GM19025 (cell line): ENCODE measurements around the gene AOC3.
"Not testable (repeated sequence)": the region's sequence is repeated elsewhere in the genome, so short reads cannot be mapped to it uniquely, and the experiment has no call there.

Source experiments
- ATAC-seq: cut with Tn5 transposase; IDR thresholded peaks from one replicate; pipeline ENCODE4 v1.9.1; 2021; ENCODE audit warnings: mild to moderate bottlenecking, low read depth, moderate library complexity; ENCODE audit not compliant: unreplicated experiment

The AOC3 gene

DNA sequence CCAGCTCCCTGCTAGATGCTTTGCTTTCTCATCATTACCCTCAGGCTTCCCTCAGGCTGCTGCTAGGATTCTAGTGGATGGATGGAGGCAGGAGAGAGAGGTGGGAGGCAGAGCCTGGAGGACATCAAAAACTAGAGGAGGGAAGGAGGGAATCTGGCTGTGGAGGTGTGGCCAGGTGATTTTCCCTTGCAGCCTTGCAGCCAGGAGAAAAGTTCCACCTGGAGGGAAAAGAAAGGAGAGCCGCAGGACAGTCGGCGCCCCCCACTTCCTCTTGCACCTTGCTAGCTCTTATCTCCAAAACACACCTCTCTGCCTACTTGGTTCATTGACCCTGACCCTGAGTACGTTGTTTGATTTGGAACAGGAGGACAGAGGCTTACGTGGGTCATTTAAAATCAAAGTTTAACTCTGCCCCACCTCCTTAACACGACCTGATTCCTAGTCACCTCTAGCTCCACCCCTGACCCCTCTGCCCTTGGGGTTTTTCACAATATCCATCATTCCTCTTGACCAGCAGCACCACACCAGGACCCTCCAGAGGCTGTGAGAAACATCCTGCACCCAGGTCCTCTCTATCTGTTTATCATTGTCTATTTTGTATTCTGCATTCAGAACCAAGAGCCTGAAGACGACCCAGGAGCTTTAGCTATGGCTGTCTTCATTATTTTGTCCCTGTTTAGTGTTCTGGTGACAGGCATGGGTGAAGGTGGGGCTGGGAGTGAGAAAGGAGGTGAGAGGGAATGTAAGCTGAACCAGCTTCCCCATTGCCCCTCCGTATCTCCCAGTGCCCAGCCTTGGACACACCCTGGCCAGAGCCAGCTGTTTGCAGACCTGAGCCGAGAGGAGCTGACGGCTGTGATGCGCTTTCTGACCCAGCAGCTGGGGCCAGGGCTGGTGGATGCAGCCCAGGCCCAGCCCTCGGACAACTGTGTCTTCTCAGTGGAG, 15.9 kb downstream of the AOC3 start:
- no peak for ATAC-seq

GRCh38 chr17:42867694-42868261, 16.8 kb downstream of the AOC3 start:
- not testable (repeated sequence) for ATAC-seq

DNA sequence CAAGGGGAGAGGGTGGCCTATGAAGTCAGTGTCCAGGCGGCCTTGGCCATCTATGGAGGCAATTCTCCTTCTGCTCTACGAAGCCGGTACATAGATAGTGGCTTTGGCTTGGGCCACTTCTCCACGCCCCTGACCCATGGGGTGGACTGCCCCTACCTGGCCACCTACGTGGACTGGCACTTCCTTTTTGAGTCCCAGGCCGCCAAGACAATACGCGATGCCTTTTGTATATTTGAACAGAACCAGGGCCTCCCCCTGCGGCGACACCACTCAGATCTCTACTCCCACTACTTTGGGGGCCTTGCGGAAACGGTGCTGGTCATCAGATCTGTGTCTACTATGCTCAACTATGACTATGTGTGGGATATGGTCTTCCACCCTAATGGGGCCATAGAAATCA, 17.3 kb downstream of the AOC3 start:
- no peak for ATAC-seq

GRCh38 chr17:42871647-42872046, 20.6 kb downstream of the AOC3 start:
- ATAC-seq, result no peak

DNA sequence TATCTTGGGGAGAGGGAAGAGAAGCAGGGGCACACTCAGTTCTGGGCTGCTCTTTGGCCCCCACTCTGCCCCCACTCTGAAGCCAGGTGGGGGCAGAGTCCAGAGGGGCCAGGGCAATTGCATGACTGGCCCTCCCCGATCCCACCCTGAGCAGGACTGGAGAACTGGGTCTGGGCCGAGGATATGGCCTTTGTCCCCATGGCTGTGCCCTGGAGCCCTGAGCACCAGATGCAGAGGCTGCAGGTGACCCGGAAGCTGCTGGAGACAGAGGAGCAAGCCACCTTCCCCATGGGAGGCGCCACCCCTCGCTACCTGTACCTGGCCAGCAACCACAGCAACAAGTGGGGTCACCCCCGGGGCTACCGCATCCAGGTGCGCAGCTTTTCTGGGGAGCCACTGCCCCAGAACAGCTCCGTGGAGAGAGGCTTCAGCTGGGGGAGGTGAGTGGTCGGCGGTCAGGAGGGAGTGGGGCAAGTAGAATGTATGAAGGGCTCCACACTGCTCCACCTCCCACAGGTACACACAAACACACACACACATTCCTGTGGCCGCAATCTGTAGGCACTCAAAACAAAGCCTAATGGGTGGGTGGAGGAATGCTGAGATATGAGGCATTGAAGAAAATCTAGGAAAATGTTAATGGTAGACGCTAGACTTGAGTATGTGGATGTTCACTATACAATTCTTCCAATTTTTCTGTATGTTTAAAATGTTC, 21.4 kb downstream of the AOC3 start:
- ATAC-seq, result no peak

- no peak for ATAC-seq
Observed at GRCh38 chr17:42873315-42873714, 22.3 kb downstream of the AOC3 start.

DNA sequence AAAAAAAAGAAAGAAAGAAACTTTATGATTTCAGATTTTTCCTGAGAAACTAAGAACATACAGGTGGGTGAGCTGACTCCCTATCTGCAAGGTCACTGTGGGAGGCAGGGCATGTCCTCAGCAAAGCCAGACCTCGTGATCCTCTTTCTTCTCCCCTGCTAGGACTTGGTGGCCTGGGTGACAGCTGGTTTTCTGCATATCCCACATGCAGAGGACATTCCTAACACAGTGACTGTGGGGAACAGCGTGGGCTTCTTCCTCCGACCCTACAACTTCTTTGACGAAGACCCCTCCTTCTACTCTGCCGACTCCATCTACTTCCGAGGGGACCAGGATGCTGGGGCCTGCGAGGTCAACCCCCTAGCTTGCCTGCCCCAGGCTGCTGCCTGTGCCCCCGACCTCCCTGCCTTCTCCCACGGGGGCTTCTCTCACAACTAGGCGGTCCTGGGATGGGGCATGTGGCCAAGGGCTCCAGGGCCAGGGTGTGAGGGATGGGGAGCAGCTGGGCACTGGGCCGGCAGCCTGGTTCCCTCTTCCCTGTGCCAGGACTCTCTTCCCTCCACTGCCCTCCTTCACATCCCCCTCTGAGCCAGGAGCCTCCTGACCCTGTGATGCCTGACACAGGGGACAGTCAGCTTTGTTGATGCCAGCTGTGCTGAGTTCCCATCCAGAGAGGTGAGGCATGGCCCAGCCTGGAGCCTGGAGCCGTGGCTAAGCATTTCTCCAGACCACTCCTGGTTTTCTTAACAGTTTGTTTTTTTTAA, 23.1 kb downstream of the AOC3 start:
- not testable (repeated sequence) for ATAC-seq

DNA sequence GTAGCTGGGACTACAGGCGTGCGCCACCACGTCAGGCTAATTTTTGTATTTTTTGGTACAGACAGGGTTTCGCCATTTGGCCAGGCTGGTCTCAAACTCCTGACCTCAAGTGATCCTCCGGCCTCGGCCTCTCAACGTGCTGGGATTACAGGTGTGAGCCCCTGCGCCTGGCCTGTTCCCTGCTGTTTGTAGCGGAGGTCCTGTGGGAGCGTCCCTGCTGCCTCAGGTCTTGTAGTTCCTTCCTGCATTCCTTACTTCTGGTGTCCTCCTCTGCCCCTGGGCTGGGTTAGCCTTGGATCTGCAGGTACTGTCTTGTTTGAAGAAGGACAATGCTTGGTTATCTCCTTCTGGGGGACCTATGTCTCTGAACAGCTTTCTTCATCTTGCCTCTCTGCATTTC, 26.0 kb downstream of the AOC3 start:
- no peak for ATAC-seq

- no peak for ATAC-seq
Observed at GRCh38 chr17:42878123-42878880, 27.3 kb downstream of the AOC3 start.

DNA sequence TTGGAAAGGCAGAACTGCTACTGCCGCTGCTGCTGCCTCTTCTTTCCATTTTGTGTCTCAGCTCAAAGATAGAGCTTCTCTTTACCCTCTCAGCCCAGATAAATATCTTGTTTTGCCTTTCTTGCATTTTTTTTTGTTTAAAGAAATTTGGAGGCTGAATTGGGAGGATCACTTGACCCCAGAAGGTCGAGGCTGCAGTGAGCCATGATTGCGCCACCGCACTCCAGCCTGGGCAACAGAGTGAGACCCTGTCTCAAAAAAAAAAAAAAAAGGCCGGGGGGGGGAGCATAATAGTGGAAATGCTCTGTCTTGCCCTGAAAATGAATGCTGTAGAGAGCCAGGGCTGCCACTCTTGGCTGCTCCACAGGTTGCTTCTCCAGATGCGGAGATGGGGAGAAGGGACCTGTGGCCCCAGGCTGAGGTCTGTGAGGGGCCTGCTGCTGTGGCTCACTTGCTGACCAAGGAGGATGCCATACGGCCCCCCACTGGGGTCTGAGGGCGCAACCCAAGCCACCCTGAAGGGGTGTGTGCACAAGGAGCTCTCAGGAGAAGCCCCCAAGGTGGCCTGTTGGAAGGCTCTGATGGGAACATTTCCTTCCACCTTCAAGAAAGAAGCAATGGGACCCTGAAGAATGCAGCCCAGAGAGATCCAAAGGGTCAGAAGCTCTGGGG, 28.1 kb downstream of the AOC3 start:
- no peak for ATAC-seq

GRCh38 chr17:42879596-42879985, 28.6 kb downstream of the AOC3 start:
- no peak for ATAC-seq

GRCh38 chr17:42880776-42881310, 29.8 kb downstream of the AOC3 start:
- no peak for ATAC-seq

- not testable (repeated sequence) for ATAC-seq
Observed at GRCh38 chr17:42881706-42882105, 30.7 kb downstream of the AOC3 start.

- no peak for ATAC-seq
Observed at GRCh38 chr17:42882166-42882565, 31.2 kb downstream of the AOC3 start.

- ATAC-seq, result no peak
Observed at GRCh38 chr17:42883802-42884558, 33.0 kb downstream of the AOC3 start.

- not testable (repeated sequence) for ATAC-seq
Observed at GRCh38 chr17:42885806-42886205, 34.8 kb downstream of the AOC3 start.

DNA sequence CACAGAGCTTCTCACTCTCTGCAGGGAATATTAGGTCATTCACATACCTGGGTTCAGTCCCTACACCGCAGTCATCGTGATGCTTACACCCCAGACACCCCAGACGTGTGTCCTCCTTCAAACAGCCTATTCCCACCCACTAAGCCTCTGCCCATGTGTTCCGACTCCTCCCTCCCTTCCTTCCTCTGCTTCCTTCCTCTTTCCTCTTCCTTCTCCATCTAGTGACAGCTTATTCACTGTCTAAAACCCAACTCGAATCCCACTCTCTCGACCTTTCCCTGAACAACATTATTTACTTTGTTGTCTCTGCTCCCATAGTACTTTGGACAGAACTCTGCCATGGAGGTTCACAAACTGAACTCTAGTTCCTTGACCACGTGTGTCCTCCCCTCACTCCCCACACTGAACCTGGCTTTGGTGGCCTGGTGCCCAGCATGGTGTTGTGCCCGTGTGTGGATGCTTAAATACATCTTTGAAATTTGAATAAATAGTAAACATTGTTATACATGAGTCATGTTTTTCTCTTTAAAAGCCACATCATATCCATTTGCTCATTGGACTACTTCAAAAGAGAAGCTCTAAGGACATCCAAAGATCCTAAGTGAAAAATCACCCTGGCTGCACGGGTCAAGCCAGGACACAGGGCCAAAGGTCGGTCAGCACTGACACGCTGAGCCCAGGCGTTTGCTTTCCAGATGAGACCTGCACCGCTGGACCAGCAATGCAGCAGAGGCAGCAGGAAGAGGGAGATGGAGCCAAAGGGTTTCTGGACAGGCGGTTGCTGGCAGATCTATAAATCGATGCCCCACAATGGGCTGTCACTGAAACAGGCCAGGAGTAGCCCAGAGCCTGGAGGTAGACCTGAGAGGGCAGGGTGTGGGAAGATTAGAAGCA, 35.5 kb downstream of the AOC3 start:
- no peak for ATAC-seq
